HG03175 (cell line): ENCODE measurements around the gene EZH1.

Experiments used
- ATAC-seq: cut with Tn5 transposase; IDR thresholded peaks from one replicate; pipeline ENCODE4 v1.9.1; 2021; ENCODE audit warnings: mild to moderate bottlenecking, moderate library complexity; ENCODE audit not compliant: unreplicated experiment

The EZH1 gene

DNA sequence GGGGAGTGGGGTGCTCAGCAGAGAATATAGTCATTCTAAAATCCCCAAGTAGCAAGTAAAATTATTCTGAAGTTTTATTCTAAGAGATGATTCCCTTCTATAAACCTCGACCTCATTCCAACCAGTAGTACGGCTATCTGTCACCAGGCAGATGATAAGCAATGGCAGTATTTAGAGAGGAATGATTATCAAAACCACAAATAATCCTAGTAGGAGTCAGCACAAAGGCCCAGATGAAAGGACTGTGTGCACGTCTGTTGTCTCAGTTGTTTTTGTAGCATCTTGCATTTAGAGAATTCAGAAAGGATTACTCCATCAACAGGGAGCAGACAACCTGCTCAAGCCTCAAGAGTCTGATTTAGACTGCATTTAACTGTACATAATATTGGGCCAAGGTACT, 21.2 kb downstream of the EZH1 start:
- no peak for ATAC-seq

DNA sequence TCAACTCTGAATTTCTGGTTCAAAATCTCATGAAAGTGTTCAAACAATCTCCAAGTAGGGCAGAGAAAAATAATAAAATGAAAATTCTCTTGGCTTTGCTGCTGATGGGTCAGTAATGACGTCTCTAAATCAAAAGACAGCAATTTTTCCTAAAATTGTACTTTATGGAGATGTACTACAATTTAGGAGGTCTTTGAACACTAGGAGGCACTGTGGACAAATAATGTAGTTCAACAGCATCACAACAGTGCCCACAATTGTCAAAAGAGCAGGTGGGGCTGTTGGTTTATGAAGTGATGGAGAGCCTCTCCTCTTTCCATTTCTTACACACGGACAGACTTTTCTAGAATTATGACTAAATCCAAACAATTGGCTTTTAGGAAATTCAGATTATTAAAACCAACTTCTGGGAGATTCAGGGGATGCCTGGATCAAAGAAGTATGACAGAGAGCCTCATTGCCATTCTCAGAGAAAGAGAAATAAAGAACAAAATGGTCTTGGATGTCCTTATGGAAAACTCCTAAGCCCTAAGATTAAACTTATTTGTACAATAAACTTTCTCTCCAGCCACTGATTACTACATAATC, 23.8 kb downstream of the EZH1 start:
- no peak for ATAC-seq

DNA sequence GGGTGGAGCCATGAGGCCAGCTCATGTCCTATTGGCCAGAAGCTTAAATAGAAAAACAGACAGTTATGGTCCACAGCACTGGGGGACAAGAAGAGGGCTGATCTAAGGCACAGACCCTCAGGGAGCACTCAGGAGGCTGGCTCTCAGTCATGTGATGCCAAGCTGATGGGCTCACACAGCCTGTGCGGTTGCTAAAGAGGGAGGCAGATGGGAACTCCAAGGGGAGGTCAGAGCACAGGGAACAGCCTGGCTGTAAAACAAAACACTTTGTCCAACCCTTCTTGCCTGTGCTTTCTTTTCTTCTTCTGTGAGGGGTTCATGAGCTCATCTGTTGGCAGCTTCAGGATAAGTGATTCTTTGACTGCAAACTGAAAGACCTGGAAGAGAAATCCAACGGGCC, 35.3 kb downstream of the EZH1 start:
- no peak for ATAC-seq

DNA sequence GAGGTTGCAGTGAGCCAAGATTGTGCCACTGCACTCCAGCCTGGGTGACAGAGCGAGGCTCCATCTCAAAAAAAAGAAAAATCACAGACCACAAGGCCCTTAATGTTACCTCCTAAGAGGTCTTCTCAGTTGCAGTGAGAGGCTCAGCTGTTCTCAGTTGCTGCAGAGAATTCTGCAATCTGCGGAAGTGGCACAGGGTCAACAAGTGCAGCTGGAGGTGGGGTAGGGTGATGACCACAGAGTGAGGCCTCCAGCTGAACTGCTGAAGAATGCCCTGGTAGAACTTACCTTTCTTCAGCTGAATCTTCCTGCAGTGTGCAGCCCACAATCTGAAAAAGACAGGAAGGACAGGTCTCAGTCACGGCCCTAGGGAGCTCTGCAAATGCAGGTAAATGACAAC, 36.3 kb downstream of the EZH1 start:
- no peak for ATAC-seq

DNA sequence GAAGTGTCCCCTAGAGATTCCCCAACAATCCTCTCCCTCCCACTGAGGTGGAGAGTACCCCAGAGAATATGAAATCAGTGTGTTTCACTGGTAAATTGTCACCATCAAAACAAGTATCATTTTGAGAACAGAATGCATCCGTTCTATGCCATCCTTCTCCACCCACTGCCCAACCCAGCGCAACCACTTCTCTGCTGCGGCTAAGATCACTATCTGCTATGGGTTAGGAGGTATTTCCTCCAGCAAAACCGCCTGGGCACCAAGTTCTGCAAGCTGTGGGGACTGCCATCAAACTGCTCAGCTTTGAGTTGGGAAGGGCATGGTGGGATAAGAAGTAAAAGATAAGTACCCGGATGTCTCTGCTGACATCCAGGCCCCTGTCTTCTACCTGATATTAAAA, 38.1 kb downstream of the EZH1 start:
- no peak for ATAC-seq

DNA sequence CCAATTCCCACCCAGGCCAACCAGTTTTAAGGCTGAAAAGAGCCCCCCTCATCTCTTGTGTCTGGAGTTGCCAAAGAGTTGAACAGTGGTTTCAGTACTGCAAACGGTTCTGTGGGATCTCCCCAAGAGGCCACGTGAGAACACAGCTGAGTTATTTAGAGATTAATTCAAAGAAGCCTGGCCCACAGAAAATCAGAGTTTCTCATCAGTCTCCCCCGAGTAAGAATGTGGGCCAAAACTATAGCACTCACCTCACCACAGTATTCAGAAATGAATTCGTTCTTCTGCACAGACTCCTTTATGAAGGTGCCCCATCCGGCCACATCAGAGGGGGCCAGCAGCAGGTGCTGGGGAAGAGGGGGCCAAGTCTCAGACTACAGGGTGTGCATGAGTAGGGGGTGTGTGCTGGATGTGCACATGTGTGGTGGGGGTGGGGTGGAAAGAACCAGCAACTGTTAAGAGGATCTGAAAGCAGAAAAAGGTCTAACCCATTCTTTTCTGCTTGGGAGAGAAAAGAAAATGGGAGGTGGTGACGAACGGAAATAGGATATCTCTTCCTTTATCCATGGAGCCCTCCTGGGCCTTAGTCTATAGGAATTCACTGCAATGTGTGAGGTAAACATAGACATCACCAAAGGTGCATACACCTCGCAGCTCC, 39.9 kb downstream of the EZH1 start:
- ATAC-seq = peak; percentile 62

DNA sequence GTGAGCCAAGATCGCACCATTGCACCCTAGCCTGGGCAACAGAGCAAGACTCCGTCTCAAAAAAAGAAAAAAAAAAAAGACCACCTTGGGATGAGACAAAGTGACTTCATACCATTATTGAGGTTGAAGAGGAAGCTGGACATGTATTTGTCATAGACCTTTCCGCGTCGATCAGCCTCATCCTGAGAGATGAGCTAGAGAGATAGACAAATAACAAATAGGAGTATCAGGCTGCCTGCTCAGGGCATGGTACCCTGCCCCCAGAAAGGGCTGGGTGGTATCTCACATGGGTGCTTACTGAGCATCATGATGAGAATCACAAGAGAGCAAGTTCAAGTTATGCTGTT, 40.4 kb downstream of the EZH1 start:
- ATAC-seq = peak; percentile 21

DNA sequence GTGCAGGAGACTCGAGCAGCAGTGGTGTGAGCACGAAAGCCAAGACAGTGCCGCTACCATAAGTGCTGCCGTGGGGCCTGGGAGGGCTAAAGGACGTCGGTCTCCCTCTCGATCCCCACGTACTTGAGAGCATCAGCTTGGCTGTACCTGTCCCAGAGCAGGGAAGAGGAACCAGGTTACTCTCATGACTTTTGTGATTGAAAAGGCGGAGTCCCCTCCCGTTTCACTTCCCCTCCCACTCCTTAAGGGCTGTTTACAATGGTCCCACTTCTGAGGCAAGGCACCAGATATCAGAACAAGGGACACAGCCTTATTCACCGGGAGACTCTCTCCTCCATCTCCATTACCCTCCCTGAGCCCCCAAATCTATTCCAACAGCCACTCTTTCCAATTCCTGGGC, 42.4 kb downstream of the EZH1 start:
- ATAC-seq = no peak

DNA sequence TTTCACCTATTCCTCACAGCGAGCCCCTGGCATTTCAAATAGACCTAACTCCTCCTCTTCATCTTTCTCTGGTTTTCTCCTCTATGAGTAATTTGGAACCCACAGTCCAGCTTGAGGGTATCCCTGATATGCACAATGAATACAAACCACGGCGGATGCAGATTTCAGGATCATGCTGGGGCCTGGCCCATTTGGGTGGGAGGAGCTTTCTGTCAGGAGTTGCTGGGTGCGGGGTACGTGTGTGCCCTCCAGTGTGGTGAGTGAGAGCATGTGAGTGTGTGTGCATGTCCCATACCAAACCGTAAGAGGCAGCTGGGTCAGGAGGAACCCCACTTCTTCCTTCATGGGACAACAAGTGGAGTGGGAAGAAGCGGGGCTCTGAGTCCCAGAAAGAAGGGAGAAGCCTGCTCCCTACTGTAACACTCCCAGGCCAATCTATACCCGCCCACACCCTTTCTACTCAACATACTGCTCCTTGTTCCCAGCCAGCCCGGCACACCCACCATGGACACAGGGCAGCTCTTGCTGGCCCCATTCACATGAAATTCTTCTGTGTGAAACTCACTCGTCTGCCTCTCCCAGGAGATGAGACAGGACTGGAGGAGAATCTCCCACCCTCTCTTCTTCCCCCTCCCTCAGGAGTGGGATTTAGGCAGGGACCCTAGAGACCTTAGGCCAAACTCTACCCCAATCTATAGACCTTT, 44.1 kb downstream of the EZH1 start:
- no peak for ATAC-seq

DNA sequence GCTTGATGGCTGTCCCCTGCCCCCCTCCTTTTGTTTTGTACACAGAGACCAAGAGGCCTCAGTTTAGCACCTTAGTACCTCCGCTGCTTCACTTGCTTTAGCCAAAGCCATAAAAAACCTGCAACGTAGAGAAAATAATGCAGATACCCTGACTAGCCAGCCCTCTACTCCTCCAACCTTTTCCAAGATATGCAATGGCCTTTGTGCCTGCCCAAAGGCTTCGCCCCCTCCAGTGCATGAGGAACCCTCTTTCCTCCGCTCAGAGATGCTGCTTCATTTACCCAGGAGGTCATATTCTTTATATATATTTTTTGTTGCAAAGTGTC, 45.5 kb downstream of the EZH1 start:
- ATAC-seq = no peak

DNA sequence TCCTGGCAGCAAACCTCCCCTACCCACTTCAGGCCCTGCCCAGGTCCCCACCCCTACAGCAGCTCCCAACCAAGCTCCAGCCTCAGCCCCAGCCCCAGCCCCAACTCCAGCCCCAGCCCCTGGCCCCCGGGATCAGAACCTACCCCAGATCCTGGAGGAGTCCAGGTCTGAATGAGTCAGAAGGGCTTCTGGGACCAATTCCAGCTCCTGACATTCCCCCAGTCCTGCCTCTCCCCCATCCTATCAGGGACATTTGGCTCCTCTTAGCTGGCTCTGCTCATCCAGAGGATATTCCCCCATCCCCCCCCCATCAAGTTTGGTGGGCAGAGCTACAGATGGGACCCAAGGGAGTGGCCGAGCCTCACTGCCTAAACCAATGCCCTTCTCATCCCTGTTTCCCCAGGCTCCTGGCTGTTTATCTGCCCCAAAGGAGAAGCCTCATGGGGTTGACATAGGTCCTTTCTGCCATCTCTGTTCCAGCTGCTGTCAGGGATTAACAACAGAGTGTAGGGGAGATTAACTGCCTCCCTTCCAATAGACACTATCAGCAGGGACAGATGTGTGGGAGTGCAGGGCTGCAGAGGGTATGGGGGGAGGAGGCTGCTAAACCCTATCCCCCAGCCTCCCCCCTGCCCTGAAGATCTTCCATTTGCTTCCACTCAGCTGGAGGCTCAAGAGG, 46.0 kb downstream of the EZH1 start:
- ATAC-seq = no peak

DNA sequence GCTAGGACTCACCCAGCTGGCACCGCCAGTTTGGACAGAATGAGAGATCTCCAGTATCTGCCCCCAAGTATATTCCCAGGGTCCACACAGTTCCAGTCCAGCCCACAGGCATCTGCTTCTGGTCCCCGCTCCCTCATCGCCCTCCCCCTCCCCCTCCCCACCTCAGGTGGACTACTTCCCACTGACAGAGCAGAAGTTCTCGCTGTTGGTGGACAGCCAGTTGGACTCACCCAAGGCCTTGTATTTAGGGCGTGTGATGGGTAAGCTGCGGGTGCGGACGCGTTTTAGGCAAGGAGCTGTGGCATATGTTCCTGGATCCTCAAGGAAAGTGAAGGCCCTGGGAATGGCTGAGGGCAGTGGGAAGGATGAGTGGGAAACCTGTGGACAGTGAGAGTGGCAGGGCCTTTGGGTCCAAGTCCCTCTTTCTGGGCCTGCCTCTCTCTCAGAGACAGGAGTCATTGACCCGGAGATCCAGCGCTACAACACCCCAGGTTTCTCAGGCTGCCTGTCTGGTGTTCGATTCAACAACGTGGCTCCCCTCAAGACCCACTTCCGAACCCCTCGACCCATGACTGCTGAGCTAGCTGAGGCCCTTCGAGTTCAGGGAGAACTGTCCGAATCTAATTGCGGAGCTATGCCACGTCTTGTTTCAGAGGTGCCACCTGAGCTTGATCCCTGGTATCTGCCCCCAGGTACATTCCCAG, 47.6 kb downstream of the EZH1 start:
- ATAC-seq = no peak

DNA sequence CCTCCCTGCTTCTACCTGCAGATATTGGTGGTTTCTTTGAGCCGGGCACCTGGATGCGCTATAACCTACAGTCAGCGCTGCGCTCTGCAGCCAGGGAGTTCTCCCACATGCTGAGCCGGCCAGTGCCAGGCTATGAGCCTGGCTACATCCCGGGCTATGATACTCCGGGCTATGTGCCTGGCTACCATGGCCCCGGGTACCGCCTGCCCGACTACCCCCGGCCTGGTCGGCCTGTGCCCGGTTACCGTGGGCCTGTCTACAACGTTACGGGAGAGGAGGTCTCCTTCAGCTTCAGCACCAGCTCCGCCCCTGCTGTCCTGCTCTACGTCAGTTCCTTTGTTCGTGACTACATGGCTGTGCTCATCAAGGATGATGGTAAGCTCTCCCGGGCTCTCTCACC, 49.3 kb downstream of the EZH1 start:
- no peak for ATAC-seq

DNA sequence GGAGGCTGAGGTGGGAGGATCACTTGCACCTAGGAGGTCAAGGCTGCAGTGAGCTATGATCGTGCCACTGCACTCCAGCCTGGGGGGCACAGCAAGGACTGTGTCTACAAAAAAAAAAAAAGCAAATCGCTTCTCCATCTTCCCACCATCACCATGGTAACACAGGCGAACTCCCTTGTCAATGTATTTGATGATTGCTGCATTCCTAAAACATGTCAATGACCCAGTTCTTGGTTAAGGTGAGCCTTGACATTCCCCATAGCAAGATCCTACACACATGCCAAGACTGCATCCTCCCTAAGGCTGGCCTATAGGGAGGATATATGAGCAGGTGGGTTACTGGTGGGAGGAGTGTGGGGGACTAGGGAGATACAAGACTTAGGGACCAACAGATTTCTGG, 50.3 kb downstream of the EZH1 start:
- no peak for ATAC-seq

DNA sequence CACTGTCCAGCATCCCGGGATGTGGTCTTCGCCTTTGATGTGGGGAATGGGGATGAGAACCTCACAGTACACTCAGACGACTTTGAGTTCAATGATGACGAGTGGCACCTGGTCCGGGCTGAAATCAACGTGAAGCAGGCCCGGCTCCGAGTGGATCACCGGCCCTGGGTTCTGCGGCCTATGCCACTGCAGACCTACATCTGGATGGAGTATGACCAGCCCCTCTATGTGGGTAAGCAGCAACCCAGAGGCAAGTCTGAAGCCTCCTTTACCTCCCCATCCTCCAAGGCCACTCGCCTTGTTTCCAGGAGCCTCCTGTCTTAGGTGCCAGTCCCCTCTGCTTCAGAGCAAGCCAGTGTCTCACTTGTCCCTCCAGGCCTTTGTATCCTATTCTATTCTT, 52.4 kb downstream of the EZH1 start:
- no peak for ATAC-seq

DNA sequence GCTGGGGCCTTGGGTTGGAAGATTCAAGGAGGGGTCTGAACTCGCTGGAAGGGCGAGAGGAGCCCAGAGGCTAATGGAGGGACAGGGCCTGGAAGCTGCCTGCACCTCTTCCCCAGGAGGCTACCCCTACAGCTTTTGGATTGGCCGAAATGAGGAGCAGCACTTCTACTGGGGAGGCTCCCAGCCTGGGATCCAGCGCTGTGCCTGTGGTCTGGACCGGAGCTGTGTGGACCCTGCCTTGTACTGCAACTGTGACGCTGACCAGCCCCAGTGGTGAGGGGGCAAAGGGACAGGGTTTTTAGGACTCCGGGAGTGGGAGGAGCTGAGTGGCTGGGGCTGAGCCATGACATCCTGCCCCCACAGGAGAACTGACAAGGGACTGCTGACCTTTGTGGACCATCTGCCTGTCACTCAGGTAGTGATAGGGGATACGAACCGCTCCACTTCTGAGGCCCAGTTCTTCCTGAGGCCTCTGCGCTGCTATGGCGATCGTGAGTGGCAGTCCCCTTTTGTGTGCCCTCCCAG, 53.8 kb downstream of the EZH1 start:
- no peak for ATAC-seq

DNA sequence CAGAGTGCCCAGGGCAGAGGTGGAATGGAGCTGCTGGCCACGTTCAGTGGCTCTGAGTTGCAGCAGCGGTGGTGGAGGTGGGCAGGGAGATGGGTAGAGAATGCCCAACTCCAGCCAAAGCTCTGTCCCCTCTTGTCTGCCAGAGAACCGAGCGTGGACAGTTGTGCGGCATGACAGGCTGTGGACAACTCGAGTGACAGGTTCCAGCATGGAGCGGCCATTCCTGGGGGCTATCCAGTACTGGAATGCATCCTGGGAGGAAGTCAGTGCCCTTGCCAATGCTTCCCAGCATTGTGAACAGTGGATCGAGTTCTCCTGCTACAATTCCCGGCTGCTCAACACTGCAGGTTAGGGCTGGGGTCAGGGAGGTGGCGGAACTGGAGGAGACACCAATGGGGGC, 54.2 kb downstream of the EZH1 start:
- ATAC-seq = no peak

DNA sequence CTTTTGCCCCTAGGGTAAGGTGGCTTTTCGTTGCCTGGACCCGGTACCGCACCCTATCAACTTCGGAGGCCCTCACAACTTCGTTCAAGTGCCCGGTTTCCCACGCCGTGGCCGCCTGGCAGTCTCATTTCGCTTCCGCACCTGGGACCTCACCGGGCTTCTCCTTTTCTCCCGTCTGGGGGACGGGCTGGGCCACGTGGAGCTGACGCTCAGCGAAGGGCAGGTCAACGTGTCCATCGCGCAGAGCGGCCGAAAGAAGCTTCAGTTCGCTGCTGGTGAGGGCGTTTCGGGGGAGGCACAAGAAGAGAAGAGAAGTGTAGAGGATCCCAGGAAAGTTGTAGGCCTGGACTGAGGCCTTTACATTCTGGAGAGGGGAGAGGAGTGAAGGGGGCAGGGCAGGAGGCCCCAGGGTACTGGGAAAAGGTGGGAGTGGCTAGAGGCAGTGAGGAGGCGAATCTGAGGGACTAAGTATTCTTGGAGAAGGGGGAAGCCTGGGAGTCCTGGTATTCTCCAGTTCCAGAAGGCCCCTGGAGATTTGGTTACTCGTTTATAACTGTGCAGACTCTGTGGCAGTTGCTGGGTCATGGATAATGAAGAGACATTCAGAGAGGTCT, 57.0 kb downstream of the EZH1 start:
- no peak for ATAC-seq

DNA sequence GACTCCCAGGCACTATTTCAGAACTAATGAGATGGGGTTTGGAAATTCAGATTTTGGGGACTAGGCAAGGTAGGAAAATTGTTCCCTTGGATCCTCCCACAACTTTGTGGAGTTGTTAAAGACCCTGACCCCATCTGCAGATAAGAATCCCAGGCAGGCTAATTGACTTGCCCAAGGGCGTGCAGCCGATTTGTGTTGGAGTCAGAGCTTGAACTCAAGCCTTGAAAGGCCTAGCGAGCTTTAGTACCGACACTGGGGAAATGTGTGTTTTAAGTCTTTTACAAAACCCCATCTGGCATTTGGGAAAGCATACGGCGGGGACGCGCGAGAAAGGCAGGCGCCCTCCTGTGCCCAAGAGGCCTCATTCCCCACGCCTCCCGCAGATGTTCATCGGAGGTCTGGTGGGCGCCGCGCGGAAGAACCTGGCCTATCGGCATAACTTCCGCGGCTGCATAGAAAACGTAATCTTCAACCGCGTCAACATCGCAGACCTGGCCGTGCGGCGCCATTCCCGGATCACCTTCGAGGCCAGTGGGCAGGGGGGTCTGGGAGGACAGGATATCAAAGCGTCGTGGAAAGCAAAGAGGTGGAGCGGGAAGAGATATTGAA, 58.2 kb downstream of the EZH1 start:
- no peak for ATAC-seq

DNA sequence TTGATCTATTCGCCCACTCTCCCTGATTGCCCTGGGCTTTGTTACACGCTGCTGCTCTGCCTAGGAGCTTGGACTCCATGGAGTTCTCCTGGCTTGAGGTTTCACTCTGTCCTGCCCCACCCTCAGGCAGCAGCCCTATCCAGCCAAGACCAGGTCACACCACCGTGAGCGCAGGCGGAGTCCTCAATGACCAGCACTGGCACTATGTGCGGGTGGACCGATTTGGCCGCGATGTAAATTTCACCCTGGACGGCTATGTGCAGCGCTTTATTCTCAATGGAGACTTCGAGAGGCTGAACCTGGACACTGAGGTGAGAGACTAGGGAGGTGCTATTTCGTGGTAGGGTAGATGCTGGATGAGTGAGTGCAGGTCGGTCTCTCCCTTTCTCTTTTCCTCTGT, 59.0 kb downstream of the EZH1 start:
- no peak for ATAC-seq
